Endothelial cell (in vitro differentiated cells): ENCODE results near the gene CD300LD. TPM values are rescaled to one million over a fixed set of nuclear protein-coding genes. Genes with fewer than 3 reads are reported as not detected.

Experiments used
- DNase-seq: peaks from one replicate; pipeline ENCODE4 v3.0.0; 2021; ENCODE audit warnings: low spot score
- H3K27ac Mint-ChIP-seq: one replicate; pipeline ENCODE4 v1.8.0; 2021; ENCODE audit warnings: mixed read lengths, inconsistent platforms; ENCODE audit not compliant: unreplicated experiment
- H3K27me3 Mint-ChIP-seq: one replicate; pipeline ENCODE4 v1.8.0; 2021; ENCODE audit warnings: mild to moderate bottlenecking, moderate library complexity, mixed read lengths, inconsistent platforms; ENCODE audit not compliant: unreplicated experiment
- H3K36me3 Mint-ChIP-seq: one replicate; pipeline ENCODE4 v1.8.0; 2021; ENCODE audit warnings: mild to moderate bottlenecking, low read depth, mixed read lengths, inconsistent platforms; ENCODE audit not compliant: unreplicated experiment
- H3K4me1 Mint-ChIP-seq: one replicate; pipeline ENCODE4 v1.8.0; 2021; ENCODE audit warnings: mild to moderate bottlenecking, mixed read lengths, inconsistent platforms; ENCODE audit not compliant: unreplicated experiment
- H3K4me3 Mint-ChIP-seq: one replicate; pipeline ENCODE4 v1.8.0; 2021; ENCODE audit warnings: mild to moderate bottlenecking, mixed read lengths, inconsistent platforms; ENCODE audit not compliant: unreplicated experiment
- H3K9me3 Mint-ChIP-seq: one replicate; pipeline ENCODE4 v1.8.0; 2021; ENCODE audit warnings: mixed read lengths, inconsistent platforms; ENCODE audit not compliant: unreplicated experiment
- CTCF ChIP-seq: fragments of 200-600 bp; sonication (generic); IDR thresholded peaks from one replicate; pipeline ENCODE4 v1.5.0; 2021; ENCODE audit warnings: antibody characterized with exemption; ENCODE audit not compliant: unreplicated experiment
- total RNA-seq: library from RNA; stranded (reverse); fragmentation: NEBNext Ultra II Directional; extraction: Animal tissue kit (Norgen Biotek cat#: 25700); gene quantifications from one replicate; pipeline ENCODE4 v1.2.1, GENCODE V29; 2021; ENCODE audit not compliant: unreplicated experiment

Gene CD300LD
- total RNA-seq, 1 donor from 2014 or later, result not detected

GRCh38 chr17:74531231-74531761 is 60.8 kb downstream of the CD300LD start, which contains the start of gene CD300LB:
Gene CD300LB (minus strand): TSS chr17:74531475. CDS start chr17:74531350, 125 bp downstream.
- Mint-ChIP-seq H3K4me3 (no peak within 1 kb of the TSS), H3K27ac (no peak within 1 kb of the TSS), H3K9me3 (no peaks in the 10 kb centered on the region), H3K27me3 (peaks cover 2% of the 10 kb centered on the region), H3K36me3 (no peaks in the 10 kb centered on the region), H3K4me1 (no peaks in the 10 kb centered on the region)
- DNase-seq, result peak; percentile 1
- TF ChIP-seq CTCF, result no peak

- DNase-seq, result no peak
- Mint-ChIP-seq H3K27ac (no peak overlapping the region), H3K36me3 (peaks cover under 1% of the 10 kb centered on the region), H3K4me1 (no peaks in the 10 kb centered on the region), H3K27me3 (peaks cover 2% of the 10 kb centered on the region), H3K4me3 (no peak overlapping the region), H3K9me3 (no peaks in the 10 kb centered on the region)
- no peak for TF ChIP-seq CTCF
Observed at GRCh38 chr17:74530831-74531150, 61.3 kb downstream of the CD300LD start.

Other genes starting within 250 kb of the CD300LD start
- gene BTBD17, start 230.4 kb downstream of the CD300LD start, total RNA-seq, result 2.7 TPM
- 0.18 TPM for gene GPR142, start 224.8 kb downstream of the CD300LD start, total RNA-seq
- 24.7 TPM for gene GPRC5C, start 160.2 kb downstream of the CD300LD start, total RNA-seq
- gene CD300A, start 125.6 kb downstream of the CD300LD start, total RNA-seq, result not detected
- not detected for gene CD300LB, start 60.8 kb downstream of the CD300LD start, total RNA-seq
- gene CD300C, start 46.2 kb downstream of the CD300LD start, total RNA-seq, result not detected
- gene CD300H, start 24.8 kb downstream of the CD300LD start, total RNA-seq, result not detected
- not detected for gene CD300E, start 31.5 kb upstream of the CD300LD start, total RNA-seq
- not detected for gene CD300LF, start 120.6 kb upstream of the CD300LD start, total RNA-seq
- 2.5 TPM for gene RAB37, start 145.0 kb upstream of the CD300LD start, total RNA-seq
- 30.5 TPM for gene NHERF1, start 156.3 kb upstream of the CD300LD start, total RNA-seq
- gene NAT9, start 184.1 kb upstream of the CD300LD start, total RNA-seq, result 50.1 TPM